H1 (cell line): Measurements from ENCODE around the gene ALOX15B. TPM values are rescaled to one million over a fixed set of nuclear protein-coding genes. Genes with fewer than 3 reads are reported as not detected.

Experiments used
- CTCF ChIA-PET: fragments of 300-600 bp; sonication (Branson Sonifier 250); formaldehyde crosslinking; loops from one replicate; lab custom pipeline; 2021; ENCODE audit not compliant: partially characterized antibody; lab: Charles Lee
- POLR2A ChIA-PET: fragments of 300-600 bp; sonication (Branson Sonifier 250); formaldehyde crosslinking; loops from one replicate; lab custom pipeline; 2021; ENCODE audit warnings: inconsistent platforms; ENCODE audit not compliant: partially characterized antibody; lab: Charles Lee
- DNase-seq, 2 experiments: peaks; one replicate each; pipeline versions ENCODE4 v3.0.0 to v3.0.0-alpha.2; 2010 to 2022; ENCODE audit warnings: low spot score in 2 of 2, low read depth in 1 of 2, mixed read lengths in 1 of 2
- FAIRE-seq: peaks from 2 replicates; lab custom pipeline; 2011; peaks lifted over from hg19 to GRCh38; lab: Jason Lieb, UNC
- H2AFZ ChIP-seq: 2 replicates; pipeline ENCODE4 v1.8.1; 2012; ENCODE audit warnings: low read length, inconsistent platforms
- H2AK5ac ChIP-seq: 2 replicates; pipeline ENCODE4 v1.6.1; 2013; ENCODE audit warnings: low read depth, low read length
- H2BK120ac ChIP-seq: replicated peaks from 2 replicates; pipeline ENCODE3; 2013; ENCODE audit warnings: low read depth, low read length, inconsistent platforms
- H2BK12ac ChIP-seq: 2 replicates; pipeline ENCODE4 v1.6.1; 2013; ENCODE audit warnings: low read depth, low read length
- H2BK15ac ChIP-seq: 2 replicates; pipeline ENCODE4 v1.6.1; 2013; ENCODE audit warnings: low read length
- H2BK20ac ChIP-seq: 2 replicates; pipeline ENCODE4 v1.6.1; 2013; ENCODE audit warnings: low read length
- H2BK5ac ChIP-seq: 2 replicates; pipeline ENCODE4 v1.6.1; 2013; ENCODE audit warnings: low read depth, low read length
- H3K14ac ChIP-seq: 2 replicates; pipeline ENCODE4 v1.6.1; 2013; ENCODE audit warnings: inconsistent platforms; ENCODE audit not compliant: insufficient read length
- H3K18ac ChIP-seq: 2 replicates; pipeline ENCODE4 v1.6.1; 2013; ENCODE audit warnings: low read length; ENCODE audit errors: extremely low read depth
- H3K23ac ChIP-seq: 2 replicates; pipeline ENCODE4 v1.6.1; 2013; ENCODE audit warnings: inconsistent platforms; ENCODE audit not compliant: insufficient read length
- H3K23me2 ChIP-seq: 2 replicates; pipeline ENCODE4 v1.6.1; 2013; ENCODE audit warnings: low read depth, low read length
- H3K27ac ChIP-seq: 2 replicates; pipeline ENCODE4 v1.6.1; 2011; ENCODE audit warnings: low read depth, low read length, inconsistent platforms
- H3K27me3 ChIP-seq, 4 experiments: replicated peaks in 1 of 4; 1 replicate in 1 of 4; 2 replicates in 3 of 4; pipeline versions ENCODE4 v1.6.1 to v1.8.1; 2011 to 2013; ENCODE audit warnings: low read length in 3 of 4, mild to moderate bottlenecking in 3 of 4, inconsistent platforms in 2 of 4, mixed read lengths in 2 of 4, moderate library complexity in 1 of 4; ENCODE audit not compliant: control insufficient read depth in 3 of 4, insufficient read depth in 3 of 4; ENCODE audit errors: extremely low read depth in 1 of 4
- H3K36me3 ChIP-seq, 4 experiments: 2 replicates each; pipeline versions ENCODE4 v1.6.1 to v1.8.1; 2011 to 2013; ENCODE audit warnings: mild to moderate bottlenecking in 4 of 4, low read length in 3 of 4, moderate library complexity in 2 of 4, control low read depth in 1 of 4, inconsistent platforms in 1 of 4; ENCODE audit not compliant: insufficient read depth in 4 of 4, control insufficient read depth in 2 of 4
- H3K4ac ChIP-seq: replicated peaks from 2 replicates; pipeline ENCODE3; 2013; ENCODE audit warnings: low read length, low read depth, mixed read lengths, inconsistent platforms; ENCODE audit not compliant: insufficient read length
- H3K4me1 ChIP-seq, 4 experiments: replicated peaks in 1 of 4; 1 replicate in 1 of 4; 2 replicates in 3 of 4; pipeline versions ENCODE4 v1.6.1 to v1.8.1; 2011 to 2013; ENCODE audit warnings: low read length in 3 of 4, inconsistent platforms in 2 of 4, mixed read lengths in 1 of 4; ENCODE audit not compliant: insufficient read depth in 4 of 4, control insufficient read depth in 3 of 4
- H3K4me2 ChIP-seq, 2 experiments: 2 replicates each; pipeline versions ENCODE4 v1.6.1 to v1.8.1; 2011 to 2013; ENCODE audit warnings: low read depth in 2 of 2, low read length in 2 of 2, control low read depth in 1 of 2, inconsistent platforms in 1 of 2, mild to moderate bottlenecking in 1 of 2; ENCODE audit not compliant: insufficient read depth in 1 of 2
- H3K4me3 ChIP-seq, 4 experiments: fragments of 200-600, 300-600 bp in 1 of 4; sonication (generic), shearing (Covaris generic), sonication (Bioruptor Twin) in 1 of 4; 2 replicates each; pipeline versions ENCODE4 v1.5.1 to v1.8.1; 2011 to 2016; ENCODE audit warnings: low read length in 4 of 4, low read depth in 3 of 4, control low read depth in 2 of 4, inconsistent platforms in 2 of 4, mild to moderate bottlenecking in 2 of 4, mixed read lengths in 1 of 4, moderate library complexity in 1 of 4; ENCODE audit not compliant: insufficient read depth in 2 of 4; ENCODE audit errors: extremely low read depth in 1 of 4
- H3K56ac ChIP-seq: replicated peaks from 2 replicates; pipeline ENCODE3; 2013; ENCODE audit warnings: low read depth, mild to moderate bottlenecking, mixed read lengths, low read length, inconsistent platforms; ENCODE audit not compliant: insufficient read length
- H3K79me1 ChIP-seq: 2 replicates; pipeline ENCODE4 v1.6.1; 2013; ENCODE audit warnings: low read depth, low read length, control low read depth
- H3K79me2 ChIP-seq, 2 experiments: 2 replicates each; pipeline versions ENCODE4 v1.6.1 to v1.8.1; 2012 to 2013; ENCODE audit warnings: low read length in 2 of 2, mild to moderate bottlenecking in 2 of 2, inconsistent platforms in 1 of 2; ENCODE audit not compliant: insufficient read depth in 2 of 2, control insufficient read depth in 1 of 2
- H3K9ac ChIP-seq, 4 experiments: replicated peaks in 1 of 4; 1 replicate in 1 of 4; 2 replicates in 3 of 4; pipeline versions ENCODE4 v1.6.1 to v1.8.1; 2011 to 2013; ENCODE audit warnings: low read depth in 3 of 4, low read length in 3 of 4, control low read depth in 2 of 4, mild to moderate bottlenecking in 2 of 4, moderate library complexity in 2 of 4, inconsistent platforms in 1 of 4; ENCODE audit errors: extremely low read depth in 1 of 4
- H3K9me3 ChIP-seq, 2 experiments: 2 replicates each; pipeline versions ENCODE4 v1.6.1 to v1.8.1; 2012 to 2013; ENCODE audit warnings: mild to moderate bottlenecking in 2 of 2, moderate library complexity in 2 of 2, control low read depth in 1 of 2, inconsistent platforms in 1 of 2, low read depth in 1 of 2, low read length in 1 of 2, mixed read lengths in 1 of 2; ENCODE audit not compliant: insufficient read depth in 2 of 2
- H4K20me1 ChIP-seq, 2 experiments: replicated peaks in 1 of 2; 2 replicates each; pipeline versions ENCODE3 to v1.8.1; 2011 to 2013; ENCODE audit warnings: inconsistent platforms in 2 of 2, low read length in 2 of 2, mild to moderate bottlenecking in 1 of 2; ENCODE audit not compliant: insufficient read depth in 2 of 2, control insufficient read depth in 1 of 2
- H4K5ac ChIP-seq: 2 replicates; pipeline ENCODE4 v1.6.1; 2013; ENCODE audit warnings: low read length, low read depth, mixed read lengths, inconsistent platforms; ENCODE audit not compliant: insufficient read length
- H4K8ac ChIP-seq: 2 replicates; pipeline ENCODE4 v1.8.0; 2013; ENCODE audit warnings: mild to moderate bottlenecking, moderate library complexity, low read length, inconsistent platforms; ENCODE audit not compliant: insufficient read depth; ENCODE audit errors: extremely low read depth
- H4K91ac ChIP-seq: replicated peaks from 2 replicates; pipeline ENCODE3; 2013; ENCODE audit warnings: low read length, mixed read lengths, inconsistent platforms; ENCODE audit not compliant: insufficient read length
- BACH1 ChIP-seq: IDR thresholded peaks from 2 replicates; pipeline ENCODE4 v1.6.1; 2012; ENCODE audit warnings: low read length, improper control_type of control experiment
- EP300 ChIP-seq, 2 experiments: IDR thresholded peaks; 1 replicate in 1 of 2; 2 replicates in 1 of 2; pipeline ENCODE4 v1.6.1; 2011 to 2012; ENCODE audit warnings: low read depth in 2 of 2, low read length in 2 of 2, mild to moderate bottlenecking in 2 of 2, borderline replicate concordance in 1 of 2, inconsistent platforms in 1 of 2, moderate library complexity in 1 of 2
- HDAC2 ChIP-seq, 2 experiments: fragments of 300-600 bp in 1 of 2; sonication (generic) in 1 of 2; IDR thresholded peaks; 2 replicates each; pipeline ENCODE4 v1.6.1; 2011 to 2012; ENCODE audit warnings: low read depth in 2 of 2, low read length in 2 of 2, mild to moderate bottlenecking in 2 of 2, moderate library complexity in 2 of 2, borderline replicate concordance in 1 of 2, inconsistent platforms in 1 of 2
- KDM1A ChIP-seq: fragments of 200-600, 300-600 bp; sonication (generic); IDR thresholded peaks from 2 replicates; pipeline ENCODE4 v1.7.1; 2016; ENCODE audit warnings: mild to moderate bottlenecking, low read length, borderline replicate concordance
- POLR2AphosphoS5 ChIP-seq: IDR thresholded peaks from 2 replicates; pipeline ENCODE4 v1.6.1; 2011; ENCODE audit warnings: low read depth, low read length
- RAD21 ChIP-seq, 2 experiments: IDR thresholded peaks in 1 of 2; conservative IDR thresholded peaks in 1 of 2; 2 replicates each; pipeline ENCODE4 v1.6.1; 2011; ENCODE audit warnings: low read depth in 2 of 2, low read length in 2 of 2, improper control_type of control experiment in 1 of 2, inconsistent platforms in 1 of 2, mild to moderate bottlenecking in 1 of 2, moderate library complexity in 1 of 2
- SRF ChIP-seq: IDR thresholded peaks from 2 replicates; pipeline ENCODE4 v1.6.1; 2011; ENCODE audit warnings: mild to moderate bottlenecking, low read depth, low read length, moderate library complexity
- TAF1 ChIP-seq: IDR thresholded peaks from 2 replicates; pipeline ENCODE4 v1.6.1; 2011; ENCODE audit warnings: mild to moderate bottlenecking, low read depth, low read length
- WGBS, 2 experiments: shearing (Covaris generic) in 1 of 2; methylation state at CpG; one replicate each; pipeline versions ENCODE4 v1.1.6 to v1.1.7; 2013 to 2015; ENCODE audit warnings: low lambda C conversion rate in 2 of 2, mixed read lengths in 2 of 2, inconsistent platforms in 1 of 2, low coverage in 1 of 2, missing lambda C conversion rate in 1 of 2; ENCODE audit not compliant: insufficient replicate concordance in 2 of 2, insufficient coverage in 1 of 2, insufficient read length in 1 of 2; ENCODE audit errors: extremely low coverage in 1 of 2, missing lambda C conversion rate in 1 of 2; 5-methylcytosine and 5-hydroxymethylcytosine counted together
- polyA plus RNA-seq, 7 experiments: library from polyadenylated mRNA; depleted of rRNA in 3 of 7; stranded (reverse) in 5 of 7; unstranded in 2 of 7; fragments of >200 nt in 5 of 7; fragments of 200-250 nt in 2 of 7; gene quantifications; 1 replicate in 5 of 7; 2 replicates in 1 of 7; 4 replicates in 1 of 7; pipeline versions ENCODE4 v1.2.1 to v1.2.3, GENCODE V29; 2011 to 2013; ENCODE audit warnings: missing spikeins in 2 of 7, mixed read lengths in 2 of 7
- total RNA-seq: library from RNA; stranded (reverse); fragmentation: NEBNext Ultra II Directional; extraction: Animal tissue kit (Norgen Biotek cat#: 25700); gene quantifications from 2 replicates; pipeline ENCODE4 v1.2.1, GENCODE V29; 2021
- TF ChIP-seq, protein P1 (sequence below): IDR thresholded peaks from 2 replicates; pipeline ENCODE4 v1.6.1; 2011; ENCODE audit warnings: low read depth, mild to moderate bottlenecking, low read length; ENCODE audit not compliant: insufficient read depth

Gene ALOX15B
- total and polyA plus RNA-seq, 2 of the 8 experiments (the other 6 are each of a cell fraction or from before 2014, with no cell fraction given): 0.63 to 0.91 TPM

DNA sequence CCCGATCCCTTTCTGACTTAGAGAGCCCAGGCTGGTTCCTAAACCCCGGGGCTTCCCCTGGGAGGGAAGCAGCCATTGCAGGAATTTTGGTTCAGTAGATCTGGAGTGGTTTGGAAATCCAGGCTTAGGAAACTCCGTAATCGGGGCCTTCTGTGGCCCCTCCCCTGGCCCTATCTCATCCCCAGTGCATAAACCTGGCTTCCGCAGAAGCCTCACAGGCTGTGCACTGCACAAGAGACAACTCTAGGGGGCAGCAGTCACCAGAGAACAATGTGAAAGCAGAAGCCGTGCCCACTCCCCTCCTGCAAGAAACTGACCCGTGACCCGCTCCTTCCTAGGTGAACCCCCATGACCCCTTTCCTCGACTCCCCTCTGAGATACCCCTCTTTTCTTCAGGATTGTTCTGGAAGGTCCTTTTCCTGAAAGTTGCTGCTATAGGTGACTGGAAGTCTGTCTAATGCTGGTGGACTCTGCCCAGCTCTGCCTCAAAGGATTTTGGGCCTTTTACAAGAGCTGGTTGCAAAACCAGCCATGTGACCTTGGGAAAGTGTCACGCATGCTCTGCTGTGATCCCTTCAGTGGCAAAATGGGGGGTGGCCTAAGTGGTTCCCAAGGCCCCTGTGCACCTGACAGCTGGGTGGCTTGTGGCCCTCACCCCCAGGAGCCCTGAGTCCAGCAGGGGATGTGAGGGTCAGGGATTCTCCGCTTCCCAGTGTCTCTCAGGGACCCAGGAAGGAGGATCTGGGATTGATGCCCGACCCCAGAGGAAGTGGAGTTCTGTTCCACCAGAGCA lies 22.0 kb upstream of the ALOX15B start:
- POLR2A ChIA-PET: interaction anchor here (1.0 to 3.0 kb wide), 4 partner anchors 13 to 43 kb away, joined by 3 to 12 read pairs (median 6); partner anchors contain the start of genes ALOX15B and GUCY2D
- H3K27ac ChIP-seq: no peak overlapping the region
- TF ChIP-seq, protein P1, sequence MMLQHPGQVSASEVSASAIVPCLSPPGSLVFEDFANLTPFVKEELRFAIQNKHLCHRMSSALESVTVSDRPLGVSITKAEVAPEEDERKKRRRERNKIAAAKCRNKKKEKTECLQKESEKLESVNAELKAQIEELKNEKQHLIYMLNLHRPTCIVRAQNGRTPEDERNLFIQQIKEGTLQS: 0 out of 2 replicates have a peak, but pooled peaks have one; percentile 35
- TF ChIP-seq TAF1 (0 out of 2 replicates have a peak, but pooled peaks have one; percentile 2), EP300 (IDR thresholded peaks at IDR 0.05; ENCODE audit: borderline replicate concordance in 1 of 2, low read depth in 2 of 2, low read length in 2 of 2) (no peak), SRF (no peak), HDAC2 (IDR thresholded peaks at IDR 0.05; ENCODE audit: borderline replicate concordance in 1 of 2, low read depth in 2 of 2, low read length in 2 of 2) (no peak), POLR2AphosphoS5 (no peak), BACH1 (peak; percentile 39; the same call in 1 of the 2 replicates), RAD21 (IDR thresholded peaks at IDR 0.05 in 1 of 2, conservative IDR thresholded peaks at IDR 0.05 in 1 of 2; ENCODE audit: low read depth in 2 of 2, low read length in 2 of 2) (peak; percentile 84 to 89), KDM1A (no peak)

More for the DNA sequence above, 22.0 kb upstream of the ALOX15B start:
- Histone ChIP-seq H2BK15ac (peak overlapping the region; percentile 46; the same call in 1 of the 2 replicates), H3K27me3 (peaks cover 5 to 35% (median 21%) of the 10 kb centered on the region in 4 experiments), H3K9me3 (no peaks in the 10 kb centered on the region), H4K5ac (no peak overlapping the region), H3K23ac (no peak overlapping the region), H3K36me3 (no peaks in the 10 kb centered on the region), H3K4me3 (peak overlapping the region; percentile 53 to 80 (median 66)), H3K56ac (no peak overlapping the region), H4K20me1 (no peaks in the 10 kb centered on the region), H3K4me1 (peaks cover 0 to 5% (median 0%) of the 10 kb centered on the region in 4 experiments; a peak in 2 of 7 replicates), H2BK12ac (peak overlapping the region; percentile 50; the same call in 1 of the 2 replicates), H4K91ac (no peak overlapping the region), H3K79me2 (no peaks in the 10 kb centered on the region), H2BK20ac (no peak overlapping the region), H3K18ac (no peak overlapping the region; the same call in 1 of the 2 replicates), H2BK5ac (no peak overlapping the region; the same call in 1 of the 2 replicates), H4K8ac (no peak overlapping the region), H3K4me2 (peak overlapping the region; percentile 80 to 100), H3K23me2 (peaks cover 8% of the 10 kb centered on the region; the same call in 1 of the 2 replicates), H3K14ac (no peak overlapping the region), H3K9ac (no peak overlapping the region), H2AFZ (peak overlapping the region; percentile 89), H2BK120ac (no peak overlapping the region), H2AK5ac (no peak overlapping the region), H3K79me1 (no peaks in the 10 kb centered on the region), H3K4ac (no peak overlapping the region)
- WGBS, 2 experiments: 23% methylated on average over 12 of the region's 12 CpGs; no CpG with 5 or more reads in 1 of the 2 experiments
- DNase-seq (peak; percentile 41 to 91), FAIRE-seq (peak; percentile 71)
- CTCF ChIA-PET: interaction anchor here (0.6 to 12.8 kb wide), 38 partner anchors 8 to 491 kb away, joined by 3 to 141 read pairs (median 4); partner anchors contain the start of genes ALOX15B, CNTROB, GUCY2D and TRAPPC1
